Mammary epithelial cell (primary cell): ENCODE results near the gene UMAD1.

Experiments used
- EZH2 ChIP-seq: IDR thresholded peaks from 2 replicates; pipeline ENCODE4 v1.6.1; 2012; ENCODE audit warnings: low read length, inconsistent platforms, borderline replicate concordance
- TF ChIP-seq, protein P1 (sequence below), 2 donors: IDR thresholded peaks in 1 of 2; conservative IDR thresholded peaks in 1 of 2; 2 replicates each; pipeline ENCODE4 v1.5.1; 2011 to 2012; ENCODE audit warnings: inconsistent platforms in 2 of 2, low read length in 2 of 2, mild to moderate bottlenecking in 2 of 2, control low read depth in 1 of 2, low read depth in 1 of 2; ENCODE audit not compliant: insufficient read depth in 1 of 2; ENCODE audit errors: extremely low read depth in 1 of 2

DNA sequence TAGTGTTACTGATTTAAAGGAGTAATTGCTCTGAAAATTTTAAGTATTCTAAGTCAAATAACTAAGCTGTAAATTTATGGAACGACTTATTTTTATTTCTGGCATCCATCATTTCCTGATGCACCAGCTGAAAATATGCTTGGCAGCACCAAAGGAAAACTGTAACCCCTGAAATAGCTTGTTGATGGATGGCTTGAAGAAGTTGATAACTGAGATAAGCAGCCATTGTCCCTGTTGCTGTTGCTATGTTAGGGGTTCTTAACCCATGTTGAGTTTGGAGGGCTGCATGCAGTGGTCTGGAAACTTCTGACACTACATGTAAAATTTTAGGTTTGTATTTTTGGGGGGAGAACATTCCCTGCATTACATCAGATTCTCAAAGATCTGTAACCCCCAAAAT, 47.2 kb downstream of the UMAD1 start:
- TF ChIP-seq, protein P1, sequence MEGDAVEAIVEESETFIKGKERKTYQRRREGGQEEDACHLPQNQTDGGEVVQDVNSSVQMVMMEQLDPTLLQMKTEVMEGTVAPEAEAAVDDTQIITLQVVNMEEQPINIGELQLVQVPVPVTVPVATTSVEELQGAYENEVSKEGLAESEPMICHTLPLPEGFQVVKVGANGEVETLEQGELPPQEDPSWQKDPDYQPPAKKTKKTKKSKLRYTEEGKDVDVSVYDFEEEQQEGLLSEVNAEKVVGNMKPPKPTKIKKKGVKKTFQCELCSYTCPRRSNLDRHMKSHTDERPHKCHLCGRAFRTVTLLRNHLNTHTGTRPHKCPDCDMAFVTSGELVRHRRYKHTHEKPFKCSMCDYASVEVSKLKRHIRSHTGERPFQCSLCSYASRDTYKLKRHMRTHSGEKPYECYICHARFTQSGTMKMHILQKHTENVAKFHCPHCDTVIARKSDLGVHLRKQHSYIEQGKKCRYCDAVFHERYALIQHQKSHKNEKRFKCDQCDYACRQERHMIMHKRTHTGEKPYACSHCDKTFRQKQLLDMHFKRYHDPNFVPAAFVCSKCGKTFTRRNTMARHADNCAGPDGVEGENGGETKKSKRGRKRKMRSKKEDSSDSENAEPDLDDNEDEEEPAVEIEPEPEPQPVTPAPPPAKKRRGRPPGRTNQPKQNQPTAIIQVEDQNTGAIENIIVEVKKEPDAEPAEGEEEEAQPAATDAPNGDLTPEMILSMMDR (conservative IDR thresholded peaks at IDR 0.05 in 1 of 2, IDR thresholded peaks at IDR 0.05 in 1 of 2; ENCODE audit: extremely low read depth in 1 of 2, insufficient read depth in 1 of 2, low read depth in 1 of 2, low read length in 2 of 2) = no peak
- no peak for TF ChIP-seq EZH2
